ENCODE results near the gene PEX3. TPM values are rescaled to one million over a fixed set of nuclear protein-coding genes. Genes with fewer than 3 reads are reported as not detected.

The PEX3 gene
- total RNA-seq, result 10 to 100 TPM in 1 of 2 donors, 1 to 10 TPM in 1; 8.3 to 50.0 TPM

GRCh38 chr6:143450453-143451371 lies at the start of gene PEX3, which contains the start of gene ADAT2:
TSS of gene PEX3 (plus strand) at chr6:143450805. CDS start at chr6:143451043, 238 bp downstream.
TSS of gene ADAT2 (minus strand) at chr6:143450695. CDS start at chr6:143450658, 37 bp downstream.
- DNase-seq (ENCODE audit: low spot score in 2 of 2) (peak; percentile 89 to 95), ATAC-seq (peak; percentile 88 to 96)
- H3K27ac Mint-ChIP-seq, result peak within 1 kb of the TSS; percentile 95 to 99
- peaks cover 10 to 12% of the 10 kb centered on the region in 2 donors for H3K36me3 Mint-ChIP-seq
- H3K9me3 Mint-ChIP-seq, result no peaks in the 10 kb centered on the region

GRCh38 chr6:143401068-143401446 lies 49.5 kb upstream of the PEX3 start:
- Mint-ChIP-seq H3K27ac (no peak overlapping the region), H3K9me3 (no peaks in the 10 kb centered on the region), H3K36me3 (no peaks in the 10 kb centered on the region)
- no peak for DNase-seq (ENCODE audit: low spot score in 2 of 2)
- ATAC-seq, result no peak

- Mint-ChIP-seq H3K9me3 (no peaks in the 10 kb centered on the region), H3K27ac (no peak overlapping the region), H3K36me3 (no peaks in the 10 kb centered on the region)
- no peak for DNase-seq (ENCODE audit: low spot score in 2 of 2)
- no peak for ATAC-seq
Measured at GRCh38 chr6:143401636-143402370, 48.8 kb upstream of the PEX3 start.

- no peaks in the 10 kb centered on the region for H3K9me3 Mint-ChIP-seq
- no peak for DNase-seq (ENCODE audit: low spot score in 2 of 2)
- no peak for ATAC-seq
- H3K36me3 Mint-ChIP-seq, result no peaks in the 10 kb centered on the region
- H3K27ac Mint-ChIP-seq, result no peak overlapping the region
Measured at GRCh38 chr6:143402721-143403336, 47.8 kb upstream of the PEX3 start.

GRCh38 chr6:143405373-143406154 lies 45.0 kb upstream of the PEX3 start:
- Mint-ChIP-seq H3K9me3 (peaks cover 6 to 11% of the 10 kb centered on the region in 2 donors), H3K36me3 (peaks cover 0 to 4% of the 10 kb centered on the region in 2 donors), H3K27ac (no peak overlapping the region)
- no peak for DNase-seq (ENCODE audit: low spot score in 2 of 2)
- no peak for ATAC-seq

GRCh38 chr6:143406673-143407072 lies 43.9 kb upstream of the PEX3 start:
- Mint-ChIP-seq H3K36me3 (peaks cover 0 to 6% of the 10 kb centered on the region in 2 donors), H3K27ac (peak overlapping the region in 1 of 2 donors; percentile 18), H3K9me3 (peaks cover 6 to 11% of the 10 kb centered on the region in 2 donors)
- DNase-seq (ENCODE audit: low spot score in 2 of 2) (no peak), ATAC-seq (no peak)

GRCh38 chr6:143408151-143408786 lies 42.3 kb upstream of the PEX3 start:
- DNase-seq (ENCODE audit: low spot score in 2 of 2), result no peak
- H3K36me3 Mint-ChIP-seq, result peaks cover 0 to 6% of the 10 kb centered on the region in 2 donors
- no peak for ATAC-seq
- H3K9me3 Mint-ChIP-seq, result peaks cover 6 to 11% of the 10 kb centered on the region in 2 donors
- peak overlapping the region in 1 of 2 donors; percentile 61 for H3K27ac Mint-ChIP-seq

- DNase-seq (ENCODE audit: low spot score in 2 of 2) (no peak), ATAC-seq (no peak)
- H3K27ac Mint-ChIP-seq, result peak overlapping the region in 1 of 2 donors; percentile 61
- H3K9me3 Mint-ChIP-seq, result peaks cover 6 to 11% of the 10 kb centered on the region in 2 donors
- H3K36me3 Mint-ChIP-seq, result peaks cover 0 to 6% of the 10 kb centered on the region in 2 donors
Measured at GRCh38 chr6:143408787-143409162, 41.8 kb upstream of the PEX3 start.

- Mint-ChIP-seq H3K9me3 (peaks cover 6 to 11% of the 10 kb centered on the region in 2 donors), H3K36me3 (peaks cover 4 to 6% of the 10 kb centered on the region in 2 donors), H3K27ac (no peak overlapping the region)
- ATAC-seq (no peak), DNase-seq (ENCODE audit: low spot score in 2 of 2) (no peak)
Measured at GRCh38 chr6:143410859-143411270, 39.7 kb upstream of the PEX3 start.

GRCh38 chr6:143414769-143415168 lies 35.8 kb upstream of the PEX3 start:
- H3K36me3 Mint-ChIP-seq, result peaks cover 4 to 6% of the 10 kb centered on the region in 2 donors
- DNase-seq (ENCODE audit: low spot score in 2 of 2), result no peak
- no peaks in the 10 kb centered on the region for H3K9me3 Mint-ChIP-seq
- no peak overlapping the region for H3K27ac Mint-ChIP-seq
- no peak for ATAC-seq

GRCh38 chr6:143419526-143419925 lies 31.1 kb upstream of the PEX3 start:
- Mint-ChIP-seq H3K9me3 (no peaks in the 10 kb centered on the region), H3K27ac (no peak overlapping the region), H3K36me3 (peaks cover 0 to 11% of the 10 kb centered on the region in 2 donors)
- ATAC-seq, result no peak
- no peak for DNase-seq (ENCODE audit: low spot score in 2 of 2)

- H3K9me3 Mint-ChIP-seq, result no peaks in the 10 kb centered on the region
- H3K27ac Mint-ChIP-seq, result no peak overlapping the region
- DNase-seq (ENCODE audit: low spot score in 2 of 2) (no peak), ATAC-seq (no peak)
- peaks cover 7% of the 10 kb centered on the region in 2 donors for H3K36me3 Mint-ChIP-seq
Measured at GRCh38 chr6:143426026-143426425, 24.6 kb upstream of the PEX3 start.

- no peaks in the 10 kb centered on the region for H3K9me3 Mint-ChIP-seq
Measured at GRCh38 chr6:143427109-143427817, 23.3 kb upstream of the PEX3 start.

GRCh38 chr6:143429970-143430369 lies 20.6 kb upstream of the PEX3 start:
- H3K9me3 Mint-ChIP-seq, result no peaks in the 10 kb centered on the region
- H3K36me3 Mint-ChIP-seq, result peaks cover 5 to 7% of the 10 kb centered on the region in 2 donors
- no peak for ATAC-seq
- peak overlapping the region in 1 of 2 donors; percentile 81 for H3K27ac Mint-ChIP-seq
- DNase-seq (ENCODE audit: low spot score in 2 of 2), result no peak

More at GRCh38 chr6:143427109-143427817, 23.3 kb upstream of the PEX3 start:
- ATAC-seq (peak; percentile 86 to 98), DNase-seq (ENCODE audit: low spot score in 2 of 2) (peak in 1 of 2 donors; percentile 77)
- H3K27ac Mint-ChIP-seq, result no peak overlapping the region
- peaks cover 7 to 8% of the 10 kb centered on the region in 2 donors for H3K36me3 Mint-ChIP-seq

- H3K27ac Mint-ChIP-seq, result no peak overlapping the region
- H3K9me3 Mint-ChIP-seq, result no peaks in the 10 kb centered on the region
- ATAC-seq (no peak), DNase-seq (ENCODE audit: low spot score in 2 of 2) (no peak)
- peaks cover under 1 to 6% of the 10 kb centered on the region in 2 donors for H3K36me3 Mint-ChIP-seq
Measured at GRCh38 chr6:143431226-143431625, 19.4 kb upstream of the PEX3 start.
